Subcutaneous adipose tissue (tissue), 4 donors: ENCODE measurements around the gene PPDPF. TPM values are rescaled to one million over a fixed set of nuclear protein-coding genes. Genes with fewer than 3 reads are reported as not detected.

Experiments used
- total RNA-seq, 4 donors: library from RNA; depleted of rRNA; stranded (reverse); fragments of >200 nt; gene quantifications; one replicate each; pipeline ENCODE4 v1.1.0, GENCODE V29; 2016
- TF ChIP-seq, protein P1 (sequence below): fragments of 450-650 bp; IDR thresholded peaks from one replicate; pipeline ENCODE4 v1.5.1; 2016; ENCODE audit warnings: low read depth, mild to moderate bottlenecking, control low read depth, antibody characterized with exemption, moderate library complexity

The PPDPF gene
- total RNA-seq, 4 donors from 2014 or later: 46.9 to 135 (median 63.2) TPM

DNA sequence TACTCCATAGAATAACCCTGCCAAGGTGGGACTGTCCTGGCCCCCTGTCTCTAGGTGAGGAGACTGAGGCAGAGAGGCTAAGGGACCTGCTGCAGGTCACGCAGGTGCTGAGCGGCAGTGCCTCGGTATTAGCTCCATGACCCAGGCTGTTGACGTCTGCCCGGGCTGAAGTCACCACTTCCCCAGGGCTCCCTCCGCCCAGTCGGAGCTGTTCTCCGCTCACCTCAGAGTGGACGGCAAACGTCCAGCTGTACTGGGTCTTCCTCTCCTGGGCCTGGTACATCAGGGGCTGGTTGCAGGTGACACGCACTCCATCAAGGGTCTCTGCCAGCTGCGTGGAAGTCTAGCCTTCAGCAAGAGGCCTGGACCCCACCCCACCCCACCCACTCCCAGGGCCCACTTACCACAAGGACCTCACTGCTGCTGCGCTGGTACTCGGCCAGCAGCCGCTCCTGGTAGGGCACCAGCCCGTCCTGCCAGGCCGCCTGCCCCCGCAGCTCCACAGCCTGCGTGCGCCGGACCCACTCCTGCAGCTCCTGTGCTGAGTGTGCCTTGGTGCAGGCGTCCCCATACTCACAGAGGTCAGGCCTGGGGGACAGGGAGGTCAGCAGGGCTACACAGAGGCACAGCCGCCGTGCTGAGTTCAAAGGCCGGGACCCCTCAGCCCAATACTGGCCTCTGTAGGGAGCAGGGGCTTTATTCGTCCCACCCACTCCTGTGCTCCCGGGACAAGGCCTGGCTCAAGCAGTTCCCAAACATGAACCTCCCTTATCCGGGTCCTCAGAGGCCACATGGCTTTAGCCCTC is 49.9 kb downstream of the PPDPF start:
- TF ChIP-seq, protein P1, sequence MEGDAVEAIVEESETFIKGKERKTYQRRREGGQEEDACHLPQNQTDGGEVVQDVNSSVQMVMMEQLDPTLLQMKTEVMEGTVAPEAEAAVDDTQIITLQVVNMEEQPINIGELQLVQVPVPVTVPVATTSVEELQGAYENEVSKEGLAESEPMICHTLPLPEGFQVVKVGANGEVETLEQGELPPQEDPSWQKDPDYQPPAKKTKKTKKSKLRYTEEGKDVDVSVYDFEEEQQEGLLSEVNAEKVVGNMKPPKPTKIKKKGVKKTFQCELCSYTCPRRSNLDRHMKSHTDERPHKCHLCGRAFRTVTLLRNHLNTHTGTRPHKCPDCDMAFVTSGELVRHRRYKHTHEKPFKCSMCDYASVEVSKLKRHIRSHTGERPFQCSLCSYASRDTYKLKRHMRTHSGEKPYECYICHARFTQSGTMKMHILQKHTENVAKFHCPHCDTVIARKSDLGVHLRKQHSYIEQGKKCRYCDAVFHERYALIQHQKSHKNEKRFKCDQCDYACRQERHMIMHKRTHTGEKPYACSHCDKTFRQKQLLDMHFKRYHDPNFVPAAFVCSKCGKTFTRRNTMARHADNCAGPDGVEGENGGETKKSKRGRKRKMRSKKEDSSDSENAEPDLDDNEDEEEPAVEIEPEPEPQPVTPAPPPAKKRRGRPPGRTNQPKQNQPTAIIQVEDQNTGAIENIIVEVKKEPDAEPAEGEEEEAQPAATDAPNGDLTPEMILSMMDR: no peak

Other genes with a start within 250 kb of the PPDPF start
- 10 to 100 TPM; 16.1 to 46.2 (median 22.7) TPM for gene ARFGAP1, start 248.0 kb upstream of the PPDPF start, total RNA-seq
- gene COL20A1, start 227.6 kb upstream of the PPDPF start, total RNA-seq: not detected
- gene CHRNA4, start 159.4 kb upstream of the PPDPF start, total RNA-seq: not detected
- gene KCNQ2, start 48.1 kb upstream of the PPDPF start, total RNA-seq: not detected
- not detected for gene EEF1A2, start 21.7 kb upstream of the PPDPF start, total RNA-seq
- gene PTK6, start 16.6 kb downstream of the PPDPF start, total RNA-seq: under 1 TPM in 3 of 4 donors, not detected in 1; 0.38 to 0.68 (median 0.66) TPM
- gene SRMS, start 27.0 kb downstream of the PPDPF start, total RNA-seq: not detected
- gene FNDC11, start 33.4 kb downstream of the PPDPF start, total RNA-seq: under 1 TPM in 1 of 4 donors, not detected in 3; 0.75 TPM
- 10 to 100 TPM in 3 of 4 donors, 1 to 10 TPM in 1; 4.9 to 35.2 (median 10.5) TPM for gene HELZ2, start 53.5 kb downstream of the PPDPF start, total RNA-seq
- 10 to 100 TPM in 1 of 4 donors, 1 to 10 TPM in 3; 3.6 to 12.8 (median 5.1) TPM for gene GMEB2, start 106.3 kb downstream of the PPDPF start, total RNA-seq
- 1 to 10 TPM; 2.4 to 6.4 (median 4.7) TPM for gene STMN3, start 132.7 kb downstream of the PPDPF start, total RNA-seq
- 10 to 100 TPM; 11.6 to 32.8 (median 22.9) TPM for gene RTEL1, start 137.5 kb downstream of the PPDPF start, total RNA-seq
- gene TNFRSF6B, start 175.9 kb downstream of the PPDPF start, total RNA-seq: 10 to 100 TPM in 2 of 4 donors, 1 to 10 TPM in 2; 1.1 to 41.6 (median 10.8) TPM
- 10 to 100 TPM; 21.9 to 39.4 (median 31.5) TPM for gene ARFRP1, start 187.2 kb downstream of the PPDPF start, total RNA-seq
- 10 to 100 TPM; 13.9 to 20.0 (median 16.6) TPM for gene ZGPAT, start 187.3 kb downstream of the PPDPF start, total RNA-seq
- 10 to 100 TPM in 1 of 4 donors, 1 to 10 TPM in 3; 1.6 to 16.6 (median 4.8) TPM for gene LIME1, start 215.9 kb downstream of the PPDPF start, total RNA-seq
- 100 to 1,000 TPM in 1 of 4 donors, 10 to 100 TPM in 2, 1 to 10 TPM in 1; 8.6 to 126 (median 28.9) TPM for gene SLC2A4RG, start 219.0 kb downstream of the PPDPF start, total RNA-seq